Measurements from ENCODE around the gene GOLGA8A. TPM values are rescaled to one million over a fixed set of nuclear protein-coding genes. Genes with fewer than 3 reads are reported as not detected.
"Not testable (repeated sequence)": the region's sequence is repeated elsewhere in the genome, so short reads cannot be mapped to it uniquely, and the experiment has no call there.

GOLGA8A gene
- total RNA-seq, 6 experiments from 2014 or later: 8.8 to 24.3 (median 16.3) TPM

DNA sequence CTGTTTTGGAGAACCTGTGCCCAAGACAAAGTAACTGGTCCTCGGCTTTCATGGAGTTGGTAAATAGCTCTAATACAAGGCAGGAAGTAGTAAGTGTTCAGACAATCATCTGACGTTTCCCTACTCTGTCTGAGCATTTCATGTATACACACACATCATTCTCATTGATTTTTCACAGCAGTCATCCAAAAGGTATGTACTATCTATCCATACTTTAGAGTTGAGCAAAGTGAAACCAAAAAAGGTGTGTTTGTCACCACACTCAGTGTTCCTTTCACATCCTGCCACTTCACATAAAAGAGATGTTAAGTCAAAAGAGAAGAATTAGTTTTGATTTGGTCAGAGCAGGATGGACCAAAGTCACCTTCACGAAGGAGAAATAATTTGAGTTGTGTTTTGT lies 33.7 kb downstream of the GOLGA8A start:
- H3K27me3 ChIP-seq; DNase-seq; H3K4me1 ChIP-seq; H3K27ac ChIP-seq; H3K9me3 ChIP-seq; intact Hi-C loops (cut with DNase I); H3K36me3 ChIP-seq; ATAC-seq; H3K4me3 ChIP-seq: not testable (repeated sequence)
- WGBS (ENCODE audit: insufficient coverage, low coverage, low lambda C conversion rate, missing lambda C conversion rate): no CpG with 5 or more reads among the region's 3 CpGs

DNA sequence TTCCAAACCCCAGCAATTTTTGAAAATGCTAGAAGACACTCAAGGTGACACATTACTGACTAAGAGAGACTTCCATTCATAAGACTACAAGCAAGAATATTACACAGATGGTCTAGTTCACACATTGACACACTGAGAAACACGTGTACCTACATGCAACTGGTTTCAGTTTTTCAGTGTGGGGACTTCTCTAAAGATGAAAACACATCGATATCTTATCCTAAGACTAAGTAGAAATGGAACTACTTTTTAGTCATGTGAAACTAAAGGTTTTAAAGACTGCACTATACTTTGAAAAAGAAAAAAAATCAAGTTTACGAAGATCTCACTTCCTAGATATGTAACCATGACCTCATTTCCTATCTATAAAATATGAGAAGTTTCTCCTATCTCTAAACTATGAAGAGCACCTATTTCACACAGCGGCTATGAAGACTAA lies 34.4 kb downstream of the GOLGA8A start:
- H3K36me3 ChIP-seq; ATAC-seq; DNase-seq; H3K9me3 ChIP-seq; H3K4me3 ChIP-seq; H3K4me1 ChIP-seq; intact Hi-C loops (cut with DNase I); H3K27ac ChIP-seq; H3K27me3 ChIP-seq: not testable (repeated sequence)
- WGBS (ENCODE audit: insufficient coverage, low coverage, low lambda C conversion rate, missing lambda C conversion rate): 86% methylated on average over 1 of the region's 4 CpGs

DNA sequence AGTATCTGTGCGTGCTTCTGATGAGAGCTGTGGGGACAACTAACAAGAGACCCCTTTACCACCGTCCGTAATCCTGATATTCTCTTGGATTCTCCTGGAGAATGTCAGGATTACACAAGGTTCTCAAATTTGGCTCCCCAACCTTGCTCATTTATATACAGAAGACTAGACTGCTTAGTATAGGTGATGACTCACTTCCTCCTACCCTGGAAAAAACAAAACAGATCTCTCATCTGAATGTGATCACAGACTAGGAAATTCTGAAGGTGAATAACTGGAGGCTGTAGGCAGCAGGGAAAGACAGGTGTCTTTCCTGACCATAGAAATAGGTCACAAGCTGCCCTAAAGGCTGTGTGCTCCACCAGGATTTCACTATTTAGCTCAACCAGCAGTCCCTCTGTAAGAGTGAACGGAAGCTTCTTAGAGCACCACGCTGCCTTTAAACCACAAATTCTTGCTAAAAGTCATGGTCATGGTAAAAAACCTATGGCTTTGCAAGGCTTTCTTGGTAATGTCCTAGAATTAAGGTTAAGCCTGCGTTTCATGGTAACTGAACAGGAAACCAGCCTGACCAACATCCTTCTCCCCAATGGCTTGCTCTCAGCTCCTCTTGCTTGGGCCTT lies 39.9 kb downstream of the GOLGA8A start:
- ATAC-seq; H3K27me3 ChIP-seq; H3K4me3 ChIP-seq; DNase-seq; H3K4me1 ChIP-seq; intact Hi-C loops (cut with DNase I); H3K9me3 ChIP-seq; H3K36me3 ChIP-seq; H3K27ac ChIP-seq: not testable (repeated sequence)
- no CpG with 5 or more reads among the region's 6 CpGs for WGBS (ENCODE audit: insufficient coverage, low coverage, low lambda C conversion rate, missing lambda C conversion rate)

DNA sequence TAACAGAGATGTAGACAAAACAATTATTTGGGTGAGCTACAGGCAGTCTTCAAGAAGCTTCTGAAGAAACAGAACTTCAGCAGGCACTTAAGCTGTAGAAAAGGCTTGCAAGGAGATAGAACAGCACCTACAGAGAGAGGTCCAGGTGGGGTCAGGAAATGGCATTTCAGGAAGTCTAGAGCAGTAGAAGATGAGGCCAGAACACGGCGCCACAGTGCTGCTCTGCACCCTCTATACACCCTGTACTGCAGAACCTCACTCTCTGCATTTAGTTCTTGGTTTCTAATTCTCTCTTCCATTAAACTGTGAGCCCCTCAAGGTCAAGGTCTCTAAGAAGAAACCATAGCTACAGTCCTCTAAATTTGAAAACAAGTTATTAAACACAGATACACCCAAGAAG lies 44.6 kb downstream of the GOLGA8A start:
- intact Hi-C loops (cut with DNase I); H3K36me3 ChIP-seq; H3K4me1 ChIP-seq; ATAC-seq; H3K9me3 ChIP-seq; H3K4me3 ChIP-seq; DNase-seq; H3K27me3 ChIP-seq; H3K27ac ChIP-seq: not testable (repeated sequence)
- no CpG with 5 or more reads among the region's 2 CpGs for WGBS (ENCODE audit: insufficient coverage, low coverage, low lambda C conversion rate, missing lambda C conversion rate)

- H3K27me3 ChIP-seq; H3K36me3 ChIP-seq; ATAC-seq; H3K4me1 ChIP-seq; DNase-seq; intact Hi-C loops (cut with DNase I); H3K27ac ChIP-seq; H3K9me3 ChIP-seq; H3K4me3 ChIP-seq: not testable (repeated sequence)
- WGBS (ENCODE audit: insufficient coverage, low coverage, low lambda C conversion rate, missing lambda C conversion rate): no CpG with 5 or more reads among the region's 16 CpGs
Measured at GRCh38 chr15:34389594-34390086, 48.0 kb downstream of the GOLGA8A start.

Other genes with a start within 250 kb of the GOLGA8A start
- gene KATNBL1, start 227.7 kb downstream of the GOLGA8A start, total RNA-seq: 10 to 100 TPM; 12.4 to 22.4 (median 17.6) TPM
- gene EMC4, start 212.8 kb downstream of the GOLGA8A start, total RNA-seq: 100 to 1,000 TPM in 1 of 6 experiments, 10 to 100 TPM in 5; 39.3 to 111 (median 49.7) TPM
- 10 to 100 TPM in 1 of 6 experiments, 1 to 10 TPM in 5; 5.6 to 10.9 (median 7.5) TPM for gene SLC12A6, start 100.0 kb downstream of the GOLGA8A start, total RNA-seq
- 100 to 1,000 TPM in 2 of 6 experiments, 10 to 100 TPM in 4; 59.2 to 177 (median 79.2) TPM for gene NOP10, start 94.7 kb downstream of the GOLGA8A start, total RNA-seq
- gene NUTM1, start 94.5 kb downstream of the GOLGA8A start, total RNA-seq: not detected
- gene LPCAT4, start 70.6 kb downstream of the GOLGA8A start, total RNA-seq: 1 to 10 TPM; 3.2 to 6.7 (median 4.5) TPM
- gene GOLGA8B, start 145.8 kb upstream of the GOLGA8A start, total RNA-seq: 10 to 100 TPM; 21.9 to 53.4 (median 30.8) TPM